Measurements from ENCODE around the gene TMEM43.

TMEM43 gene

DNA sequence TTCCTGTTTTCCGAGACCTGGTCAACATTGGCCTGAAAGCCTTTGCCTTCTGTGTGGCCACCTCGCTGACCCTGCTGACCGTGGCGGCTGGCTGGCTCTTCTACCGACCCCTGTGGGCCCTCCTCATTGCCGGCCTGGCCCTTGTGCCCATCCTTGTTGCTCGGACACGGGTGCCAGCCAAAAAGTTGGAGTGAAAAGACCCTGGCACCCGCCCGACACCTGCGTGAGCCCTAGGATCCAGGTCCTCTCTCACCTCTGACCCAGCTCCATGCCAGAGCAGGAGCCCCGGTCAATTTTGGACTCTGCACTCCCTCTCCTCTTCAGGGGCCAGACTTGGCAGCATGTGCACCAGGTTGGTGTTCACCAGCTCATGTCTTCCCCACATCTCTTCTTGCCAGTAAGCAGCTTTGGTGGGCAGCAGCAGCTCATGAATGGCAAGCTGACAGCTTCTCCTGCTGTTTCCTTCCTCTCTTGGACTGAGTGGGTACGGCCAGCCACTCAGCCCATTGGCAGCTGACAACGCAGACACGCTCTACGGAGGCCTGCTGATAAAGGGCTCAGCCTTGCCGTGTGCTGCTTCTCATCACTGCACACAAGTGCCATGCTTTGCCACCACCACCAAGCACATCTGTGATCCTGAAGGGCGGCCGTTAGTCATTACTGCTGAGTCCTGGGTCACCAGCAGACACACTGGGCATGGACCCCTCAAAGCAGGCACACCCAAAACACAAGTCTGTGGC, 16.9 kb downstream of the TMEM43 start:
- TF ChIP-seq, protein P1, sequence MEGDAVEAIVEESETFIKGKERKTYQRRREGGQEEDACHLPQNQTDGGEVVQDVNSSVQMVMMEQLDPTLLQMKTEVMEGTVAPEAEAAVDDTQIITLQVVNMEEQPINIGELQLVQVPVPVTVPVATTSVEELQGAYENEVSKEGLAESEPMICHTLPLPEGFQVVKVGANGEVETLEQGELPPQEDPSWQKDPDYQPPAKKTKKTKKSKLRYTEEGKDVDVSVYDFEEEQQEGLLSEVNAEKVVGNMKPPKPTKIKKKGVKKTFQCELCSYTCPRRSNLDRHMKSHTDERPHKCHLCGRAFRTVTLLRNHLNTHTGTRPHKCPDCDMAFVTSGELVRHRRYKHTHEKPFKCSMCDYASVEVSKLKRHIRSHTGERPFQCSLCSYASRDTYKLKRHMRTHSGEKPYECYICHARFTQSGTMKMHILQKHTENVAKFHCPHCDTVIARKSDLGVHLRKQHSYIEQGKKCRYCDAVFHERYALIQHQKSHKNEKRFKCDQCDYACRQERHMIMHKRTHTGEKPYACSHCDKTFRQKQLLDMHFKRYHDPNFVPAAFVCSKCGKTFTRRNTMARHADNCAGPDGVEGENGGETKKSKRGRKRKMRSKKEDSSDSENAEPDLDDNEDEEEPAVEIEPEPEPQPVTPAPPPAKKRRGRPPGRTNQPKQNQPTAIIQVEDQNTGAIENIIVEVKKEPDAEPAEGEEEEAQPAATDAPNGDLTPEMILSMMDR (IDR thresholded peaks at IDR 0.05; ENCODE audit: extremely low read depth, missing control alignments), result no peak
- no peak for DNase-seq (ENCODE audit: low spot score)

DNA sequence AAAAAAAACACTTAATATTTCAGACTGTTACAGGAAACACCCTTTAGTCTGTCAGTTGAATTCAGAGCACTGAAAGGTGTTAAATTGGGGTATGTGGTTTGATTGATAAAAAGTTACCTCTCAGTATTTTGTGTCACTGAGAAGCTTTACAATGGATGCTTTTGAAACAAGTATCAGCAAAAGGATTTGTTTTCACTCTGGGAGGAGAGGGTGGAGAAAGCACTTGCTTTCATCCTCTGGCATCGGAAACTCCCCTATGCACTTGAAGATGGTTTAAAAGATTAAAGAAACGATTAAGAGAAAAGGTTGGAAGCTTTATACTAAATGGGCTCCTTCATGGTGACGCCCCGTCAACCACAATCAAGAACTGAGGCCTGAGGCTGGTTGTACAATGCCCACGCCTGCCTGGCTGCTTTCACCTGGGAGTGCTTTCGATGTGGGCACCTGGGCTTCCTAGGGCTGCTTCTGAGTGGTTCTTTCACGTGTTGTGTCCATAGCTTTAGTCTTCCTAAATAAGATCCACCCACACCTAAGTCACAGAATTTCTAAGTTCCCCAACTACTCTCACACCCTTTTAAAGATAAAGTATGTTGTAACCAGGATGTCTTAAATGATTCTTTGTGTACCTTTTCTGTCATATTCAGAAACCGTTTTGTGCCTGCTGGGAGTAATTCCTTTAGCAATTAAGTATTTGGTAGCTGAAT, 17.9 kb downstream of the TMEM43 start:
- DNase-seq (ENCODE audit: low spot score), result no peak
- TF ChIP-seq, protein P1 (IDR thresholded peaks at IDR 0.05; ENCODE audit: extremely low read depth, missing control alignments), result no peak

DNA sequence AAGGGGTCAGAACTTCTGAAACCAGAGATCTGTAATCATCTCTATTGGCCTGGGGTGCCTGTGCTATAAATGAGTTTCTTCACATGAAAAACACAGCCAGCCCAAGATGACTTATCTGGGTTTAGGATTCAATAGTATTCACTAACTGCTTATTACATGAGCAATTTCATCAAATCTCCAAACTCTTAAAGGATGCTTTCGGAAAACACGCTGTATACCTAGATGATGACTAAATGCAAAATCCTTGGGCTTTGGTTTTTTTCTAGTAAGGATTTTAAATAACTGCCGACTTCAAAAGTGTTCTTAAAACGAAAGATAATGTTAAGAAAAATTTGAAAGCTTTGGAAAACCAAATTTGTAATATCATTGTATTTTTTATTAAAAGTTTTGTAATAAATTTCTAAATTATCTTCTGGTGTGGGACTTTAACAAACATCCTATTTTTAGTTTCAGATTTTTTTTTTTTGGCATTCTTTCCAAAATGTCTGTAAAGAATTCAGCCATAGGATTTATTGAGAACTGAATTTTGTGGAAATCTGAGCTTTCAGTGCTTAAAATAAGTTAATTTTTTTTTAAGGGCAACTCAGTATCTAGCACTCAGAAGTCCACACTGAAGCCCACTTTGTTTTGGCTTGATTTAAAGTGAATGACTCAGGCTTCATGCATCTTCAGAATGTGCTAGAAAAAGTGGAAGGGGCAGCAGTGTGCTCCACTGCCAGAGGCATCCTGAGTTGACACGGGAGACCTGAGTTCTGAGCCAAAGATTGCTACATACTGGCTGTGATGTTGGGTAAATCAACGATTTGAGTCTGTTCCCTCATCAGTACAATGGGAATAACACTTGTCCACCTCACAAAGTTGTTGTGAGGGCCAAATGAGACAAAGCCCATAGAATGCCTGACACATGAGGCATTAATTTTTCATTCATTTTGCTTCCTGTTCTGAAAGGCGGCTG, 18.7 kb downstream of the TMEM43 start:
- TF ChIP-seq, protein P1 (IDR thresholded peaks at IDR 0.05; ENCODE audit: extremely low read depth, missing control alignments), result no peak
- DNase-seq (ENCODE audit: low spot score), result no peak

DNA sequence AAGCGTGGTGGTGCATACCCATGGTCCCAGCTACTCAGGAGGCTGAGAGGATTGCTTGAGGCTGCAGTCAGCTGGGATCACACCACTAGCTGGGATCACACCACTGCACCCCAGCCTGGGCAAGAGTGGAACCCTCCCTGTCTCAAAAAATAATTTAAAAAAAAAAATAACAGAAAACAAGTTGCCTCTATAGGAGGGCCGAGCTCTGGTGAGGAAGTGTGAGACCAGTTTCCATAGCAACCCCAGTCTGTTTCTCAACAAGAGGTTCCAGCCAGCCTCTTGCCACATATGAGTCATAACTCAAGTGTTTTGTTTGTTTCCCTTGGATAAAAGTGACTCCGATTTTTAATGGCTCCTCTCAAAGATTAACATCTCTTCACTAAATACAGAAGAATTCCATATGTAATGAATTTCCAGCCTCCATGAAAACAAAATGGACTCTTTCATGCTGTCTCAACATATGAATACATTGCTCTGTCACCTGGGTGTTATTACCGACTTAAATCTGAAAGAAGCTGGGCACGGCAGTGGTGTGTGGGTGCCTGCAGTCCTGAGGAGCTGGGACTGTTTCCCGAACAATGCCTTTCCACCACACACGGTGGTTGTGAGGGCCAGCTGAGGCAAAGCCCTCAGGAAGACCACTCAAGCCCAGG, 19.7 kb downstream of the TMEM43 start:
- TF ChIP-seq, protein P1 (IDR thresholded peaks at IDR 0.05; ENCODE audit: extremely low read depth, missing control alignments), result no peak
- peak; percentile 90 for DNase-seq (ENCODE audit: low spot score)

DNA sequence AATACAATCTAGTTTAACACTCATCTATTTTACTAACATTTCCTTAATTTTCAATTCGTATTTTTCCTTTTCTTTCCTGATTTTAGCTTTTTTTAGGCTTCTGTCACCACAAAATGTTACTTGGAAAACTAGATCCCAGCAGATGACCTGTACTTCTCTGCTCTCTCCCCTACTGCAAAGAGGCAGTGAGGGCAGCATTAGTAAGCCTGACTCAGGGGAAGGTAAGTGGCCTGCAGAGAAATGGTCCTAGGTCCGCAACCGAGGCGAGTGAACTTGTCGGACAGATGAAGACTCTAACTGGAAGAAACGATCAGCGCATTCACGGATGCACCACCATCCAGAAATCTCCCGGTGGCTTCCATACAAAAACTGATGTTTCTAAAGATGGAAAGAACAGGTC, 20.4 kb downstream of the TMEM43 start:
- TF ChIP-seq, protein P1 (IDR thresholded peaks at IDR 0.05; ENCODE audit: extremely low read depth, missing control alignments), result no peak
- no peak for DNase-seq (ENCODE audit: low spot score)

DNA sequence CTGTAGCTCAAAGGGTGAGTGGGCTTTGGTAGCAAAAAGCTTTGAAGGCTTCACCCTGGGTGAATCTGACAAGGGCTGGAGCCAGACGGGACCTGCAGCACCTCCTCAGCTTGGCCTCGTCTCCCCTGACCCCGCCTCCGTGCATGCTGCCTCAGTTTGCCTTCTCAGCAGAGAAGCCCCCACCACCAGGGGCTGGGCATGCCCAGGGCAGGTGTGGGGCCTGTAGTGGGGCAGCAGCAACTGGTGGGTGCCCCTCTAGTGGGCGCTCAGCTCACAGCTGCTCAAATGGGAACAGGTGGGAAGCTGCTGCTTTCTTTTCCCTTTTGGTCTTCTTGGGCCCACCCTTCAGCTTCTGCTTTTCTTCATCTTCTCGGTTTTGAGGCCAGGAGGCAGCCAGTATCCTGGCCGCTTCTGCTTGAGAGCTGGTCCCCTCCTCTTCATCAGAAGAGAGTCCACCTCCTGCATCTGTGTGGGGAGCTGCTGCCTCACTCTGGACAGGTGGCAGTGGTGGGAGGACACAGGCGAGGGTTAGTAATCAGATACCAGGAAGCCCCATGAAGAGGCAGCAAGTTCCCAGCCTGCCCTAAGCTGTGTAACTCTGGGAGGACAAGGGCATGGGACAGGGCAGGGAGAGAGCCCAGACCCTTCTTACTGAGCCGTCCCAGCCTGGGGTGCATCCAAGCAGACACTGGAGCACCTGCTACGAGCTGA, 21.0 kb downstream of the TMEM43 start:
- TF ChIP-seq, protein P1 (IDR thresholded peaks at IDR 0.05; ENCODE audit: extremely low read depth, missing control alignments), result no peak
- no peak for DNase-seq (ENCODE audit: low spot score)

Measured in GM20000 (cell line).